ENCODE results near the gene MARS1. TPM values are rescaled to one million over a fixed set of nuclear protein-coding genes. Genes with fewer than 3 reads are reported as not detected.

Gene MARS1
- polyA plus RNA-seq, 3 donors, result 121 to 137 (median 133) TPM

DNA sequence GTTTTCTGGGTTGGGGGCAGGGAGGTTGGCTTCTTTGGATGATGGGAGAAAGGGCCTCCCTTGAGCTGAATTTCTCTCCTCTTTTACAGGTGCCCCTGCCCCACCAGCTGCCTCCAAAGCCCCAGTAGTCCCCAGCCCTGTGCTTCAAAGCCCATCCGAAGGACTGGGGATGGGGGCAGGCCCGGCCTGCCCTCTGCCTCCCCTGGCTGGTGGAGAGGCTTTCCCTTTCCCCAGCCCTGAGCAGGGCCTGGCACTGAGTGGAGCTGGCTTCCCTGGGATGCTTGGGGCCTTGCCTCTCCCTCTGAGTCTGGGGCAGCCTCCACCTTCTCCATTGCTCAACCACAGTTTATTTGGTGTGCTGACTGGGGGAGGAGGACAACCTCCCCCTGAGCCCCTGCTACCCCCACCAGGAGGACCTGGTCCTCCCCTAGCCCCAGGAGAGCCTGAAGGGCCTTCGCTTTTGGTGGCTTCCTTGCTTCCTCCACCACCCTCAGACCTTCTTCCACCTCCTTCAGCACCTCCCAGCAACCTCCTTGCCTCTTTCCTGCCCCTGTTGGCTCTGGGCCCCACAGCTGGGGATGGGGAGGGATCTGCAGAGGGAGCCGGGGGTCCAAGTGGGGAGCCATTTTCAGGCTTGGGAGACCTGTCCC is 38.7 kb downstream of the MARS1 start:
- DNase-seq, result no peak

DNA sequence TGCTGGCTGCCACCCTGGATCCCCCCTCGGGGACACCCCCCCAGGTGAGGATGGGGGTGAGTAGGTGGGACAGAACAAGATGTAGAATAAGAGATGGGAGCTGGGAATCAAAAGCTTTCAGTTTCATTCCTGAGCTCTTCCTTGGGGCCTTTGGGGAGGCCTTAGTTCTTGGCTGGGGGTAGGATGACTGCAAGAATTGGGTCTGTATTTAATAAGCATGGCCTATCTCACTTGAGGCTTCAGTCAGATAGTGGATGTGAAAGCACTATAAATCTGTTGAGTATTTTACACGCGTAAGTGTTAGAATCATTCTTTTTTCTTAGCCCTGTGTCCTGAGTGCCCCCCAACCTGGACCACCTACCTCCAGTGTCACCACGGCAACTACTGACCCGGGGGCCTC is 39.3 kb downstream of the MARS1 start:
- DNase-seq, result no peak

DNA sequence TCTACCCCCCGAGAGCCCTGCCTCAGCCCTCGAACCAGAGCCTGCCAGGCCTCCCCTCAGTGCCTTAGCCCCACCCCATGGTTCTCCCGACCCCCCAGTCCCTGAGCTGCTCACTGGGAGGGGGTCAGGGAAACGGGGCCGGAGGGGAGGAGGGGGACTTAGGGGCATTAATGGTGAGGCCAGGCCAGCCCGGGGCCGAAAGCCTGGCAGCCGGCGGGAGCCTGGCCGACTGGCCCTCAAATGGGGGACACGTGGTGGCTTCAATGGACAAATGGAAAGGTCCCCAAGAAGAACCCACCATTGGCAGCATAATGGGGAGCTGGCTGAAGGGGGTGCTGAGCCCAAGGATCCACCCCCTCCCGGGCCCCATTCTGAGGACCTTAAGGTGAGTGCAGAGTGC is 40.3 kb downstream of the MARS1 start:
- DNase-seq, result no peak

DNA sequence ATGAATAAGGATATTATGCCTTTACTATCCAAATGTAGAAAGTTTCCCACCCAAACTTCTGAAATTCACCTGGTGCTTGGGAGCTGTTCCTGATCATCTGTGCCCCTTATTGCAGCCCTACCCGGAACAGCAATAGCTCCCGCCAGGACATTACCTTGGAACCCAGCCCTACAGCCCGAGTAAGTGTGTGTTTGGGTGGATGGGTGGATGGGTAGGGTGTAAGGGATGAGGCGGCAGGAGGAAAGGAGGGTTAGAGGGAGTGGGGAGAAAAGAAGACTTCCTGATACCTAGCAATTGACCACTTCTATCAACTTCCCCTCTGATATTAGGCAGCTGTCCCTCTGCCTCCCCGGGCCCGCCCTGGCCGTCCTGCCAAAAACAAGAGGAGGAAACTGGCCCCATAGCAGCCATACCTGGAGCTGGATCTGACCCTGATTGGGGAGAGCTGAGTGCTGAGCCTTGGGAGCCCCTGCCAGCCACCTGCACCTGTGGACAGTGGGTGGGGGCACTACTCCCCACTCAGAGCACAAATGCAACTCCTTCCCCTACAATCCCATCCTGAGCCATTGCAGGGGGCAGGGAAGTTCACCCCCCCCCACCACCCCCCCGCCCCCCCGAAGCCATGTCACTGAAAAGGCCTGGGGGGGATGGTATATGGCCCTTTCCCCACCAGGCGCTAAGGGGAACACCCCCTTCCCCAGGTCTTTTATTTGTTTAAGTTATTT is 41.1 kb downstream of the MARS1 start:
- no peak for DNase-seq

DNA sequence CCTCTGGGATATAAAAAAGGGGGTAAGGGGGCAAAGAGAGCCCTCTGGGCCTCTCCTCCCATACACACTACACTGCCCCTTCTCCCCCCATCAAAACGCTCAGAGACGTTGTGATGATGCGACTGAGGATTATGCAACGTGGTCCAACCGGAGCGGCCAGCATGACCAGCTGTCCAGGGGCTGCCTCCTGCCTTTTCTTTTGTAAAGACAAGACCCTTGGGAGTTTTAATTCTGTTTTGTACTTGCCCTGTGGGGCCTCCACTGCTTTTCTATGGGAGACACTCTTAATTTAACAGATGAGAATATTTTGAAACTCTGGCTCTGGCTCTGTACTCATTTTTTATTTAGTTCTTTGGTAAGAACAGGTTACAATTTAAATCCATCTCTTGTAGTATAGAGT is 42.0 kb downstream of the MARS1 start:
- DNase-seq, result no peak

DNA sequence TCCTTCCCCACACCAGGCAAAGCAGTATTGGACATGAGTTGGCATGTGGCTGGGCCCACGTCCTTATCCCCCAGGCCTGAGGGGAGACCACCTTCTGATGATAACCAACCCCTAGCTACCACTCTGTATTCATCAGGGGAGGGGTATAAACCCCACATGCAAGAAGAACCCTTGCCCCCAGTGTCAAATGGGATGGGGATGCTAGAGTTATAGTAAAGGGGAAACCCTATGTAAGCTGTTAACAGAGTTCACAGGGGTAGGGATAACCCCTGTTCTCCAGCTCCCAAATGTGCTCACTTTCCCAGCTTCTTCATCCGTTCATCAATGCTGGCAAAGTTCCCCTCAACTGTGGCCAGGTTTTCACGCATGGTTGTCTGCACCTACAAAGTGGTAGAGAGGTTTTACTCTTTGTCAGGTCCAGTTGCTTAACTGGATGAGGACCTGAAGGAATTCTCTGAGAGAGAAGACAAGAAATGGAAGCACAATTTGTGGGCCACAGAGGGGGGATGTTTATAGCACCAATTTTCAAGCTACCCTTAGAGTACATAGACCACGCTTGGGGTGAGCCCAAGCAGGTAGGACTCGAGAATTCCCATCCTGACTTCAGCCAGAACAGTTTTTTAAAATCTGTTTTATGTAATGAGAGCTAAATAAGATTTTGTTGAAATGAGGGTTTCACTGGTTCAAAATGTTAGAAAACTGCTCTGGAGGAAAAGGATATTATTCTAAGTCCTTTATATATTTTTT is 42.7 kb downstream of the MARS1 start:
- DNase-seq, result no peak

DNA sequence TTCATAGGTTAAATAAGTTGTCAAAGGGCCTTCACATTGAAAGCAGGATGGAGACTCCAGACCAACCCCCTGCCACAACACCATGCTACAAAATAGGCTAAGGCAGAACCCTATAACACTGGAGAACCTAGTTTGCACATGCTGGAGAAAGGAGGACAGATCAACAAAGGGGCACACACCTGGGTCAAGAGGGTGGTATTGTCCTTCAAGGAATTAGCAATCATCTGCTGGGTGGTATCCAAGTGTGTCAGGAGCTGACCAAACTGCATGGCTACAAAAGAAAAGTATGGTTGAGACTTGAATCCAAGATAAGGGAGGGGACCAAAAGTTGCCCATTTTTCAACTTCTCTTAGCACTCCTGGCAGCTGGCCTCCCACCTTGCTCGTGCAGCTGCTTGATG is 44.0 kb downstream of the MARS1 start:
- DNase-seq, result no peak

DNA sequence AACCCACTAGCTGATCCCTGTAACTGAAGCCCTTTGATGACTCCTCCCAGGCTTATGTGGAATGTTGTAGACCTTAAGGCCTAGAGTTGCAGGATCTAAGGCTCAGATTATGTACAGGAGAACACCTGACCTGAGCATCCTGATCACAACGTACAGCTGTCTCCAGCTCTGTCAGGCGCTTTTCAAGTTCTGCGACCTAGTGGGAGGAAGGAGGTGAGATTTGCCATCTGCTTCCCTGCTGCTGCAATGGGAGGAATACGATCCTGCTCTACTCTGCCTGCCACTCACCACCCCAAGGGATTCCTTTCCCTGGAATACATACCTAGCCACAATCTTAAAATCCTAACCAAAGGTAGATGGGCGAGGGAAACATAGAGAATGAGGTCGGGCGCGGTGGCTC is 45.2 kb downstream of the MARS1 start:
- DNase-seq, result no peak

DNA sequence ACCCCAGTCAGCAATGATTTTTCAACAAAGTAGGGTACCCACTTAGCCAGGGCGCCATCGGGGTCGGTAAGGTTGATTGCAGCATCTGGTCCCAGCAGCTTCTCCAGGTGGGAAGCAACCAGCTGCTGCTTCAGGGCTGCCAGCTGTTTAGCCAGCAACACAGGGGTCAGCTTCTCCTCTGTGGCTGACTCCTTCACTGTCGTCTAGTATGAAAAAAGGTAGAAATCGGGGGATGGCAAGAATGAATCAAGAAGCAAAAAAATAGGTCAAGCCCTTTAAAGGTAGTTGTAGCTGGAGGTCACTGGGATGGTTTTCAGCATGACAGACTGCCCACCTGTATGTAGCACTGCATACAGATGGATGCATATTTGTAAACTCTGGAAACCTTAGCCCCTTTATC is 46.4 kb downstream of the MARS1 start:
- no peak for DNase-seq

DNA sequence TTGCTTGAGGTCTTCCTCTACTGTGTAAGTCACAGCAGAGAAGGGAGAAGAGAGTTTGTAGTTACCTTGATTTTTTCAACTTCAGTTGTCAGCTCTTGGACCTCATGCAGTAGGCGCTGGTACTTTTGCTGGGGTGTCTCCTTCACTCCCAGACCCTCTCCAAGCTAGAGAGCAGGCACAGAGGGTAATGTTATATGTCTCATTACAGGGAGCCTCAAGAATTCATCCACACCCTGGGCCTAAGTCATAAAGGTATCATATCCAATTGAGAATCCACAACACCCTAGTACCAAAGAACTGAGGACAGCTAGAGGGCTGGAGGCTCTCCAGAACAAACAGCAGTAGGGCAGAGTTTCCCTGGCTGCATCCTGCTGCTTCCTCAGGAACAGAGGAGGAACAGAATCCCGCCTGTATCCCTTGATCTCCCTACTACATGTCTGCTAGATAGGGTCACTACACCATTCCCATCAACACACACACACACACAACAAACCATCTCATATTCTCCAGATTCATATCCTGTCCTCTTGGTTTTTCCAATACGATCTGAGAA is 47.2 kb downstream of the MARS1 start:
- no peak for DNase-seq

DNA sequence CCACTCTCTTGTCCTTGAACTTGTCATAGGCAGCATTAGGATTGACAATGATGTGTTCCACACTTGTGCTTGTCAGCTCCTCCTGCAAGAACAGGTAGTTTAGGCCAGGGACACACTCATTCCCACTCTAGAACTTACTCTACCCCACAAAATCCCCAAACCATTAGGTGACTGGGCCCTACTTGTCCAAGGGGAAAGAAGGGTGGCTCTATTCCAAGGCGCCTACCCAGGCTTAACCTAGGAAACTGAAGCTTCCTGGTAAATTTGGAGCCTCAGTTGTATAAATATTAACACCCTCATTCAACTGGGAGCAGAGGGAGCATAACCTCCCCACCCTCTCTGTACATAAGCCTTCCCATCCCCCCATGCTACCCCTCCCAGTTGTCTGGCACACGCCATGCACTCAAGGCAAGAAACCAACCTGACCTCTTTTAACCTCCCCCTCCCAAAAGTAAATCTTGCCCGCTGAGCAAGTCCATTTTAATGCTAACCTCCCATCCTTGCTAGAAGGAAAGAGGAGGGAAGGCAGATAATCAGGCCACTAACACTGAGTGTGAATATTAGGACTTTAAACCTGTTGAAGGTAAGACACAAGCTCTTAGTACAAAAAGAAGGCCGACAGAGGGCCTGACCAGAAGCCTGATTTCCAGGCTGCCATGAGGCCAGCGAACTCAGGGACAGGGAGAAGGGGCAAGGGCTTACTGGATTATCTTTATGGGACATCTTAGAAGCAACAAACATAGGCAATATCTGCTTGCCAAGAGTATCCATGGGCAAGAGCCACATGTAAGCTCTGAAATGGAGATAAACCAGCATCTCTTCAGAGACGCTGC is 48.1 kb downstream of the MARS1 start:
- no peak for DNase-seq

DNA sequence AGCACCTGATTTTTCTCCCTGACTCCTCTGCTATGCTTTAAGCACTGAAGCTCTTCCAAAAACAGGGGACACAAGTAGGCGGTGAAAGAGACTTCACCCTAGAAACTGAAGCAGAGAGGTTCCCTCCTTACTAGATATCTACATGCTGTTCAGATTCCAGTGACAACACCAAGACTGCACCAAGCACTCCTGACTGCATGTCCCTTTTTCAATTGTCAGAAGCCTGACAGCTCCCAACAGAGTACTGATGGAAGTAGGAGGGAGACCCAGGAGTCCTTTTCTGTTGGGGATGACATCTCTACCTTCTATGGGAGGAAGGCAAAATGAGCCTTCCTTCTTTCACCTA is 48.7 kb downstream of the MARS1 start:
- no peak for DNase-seq

DNA sequence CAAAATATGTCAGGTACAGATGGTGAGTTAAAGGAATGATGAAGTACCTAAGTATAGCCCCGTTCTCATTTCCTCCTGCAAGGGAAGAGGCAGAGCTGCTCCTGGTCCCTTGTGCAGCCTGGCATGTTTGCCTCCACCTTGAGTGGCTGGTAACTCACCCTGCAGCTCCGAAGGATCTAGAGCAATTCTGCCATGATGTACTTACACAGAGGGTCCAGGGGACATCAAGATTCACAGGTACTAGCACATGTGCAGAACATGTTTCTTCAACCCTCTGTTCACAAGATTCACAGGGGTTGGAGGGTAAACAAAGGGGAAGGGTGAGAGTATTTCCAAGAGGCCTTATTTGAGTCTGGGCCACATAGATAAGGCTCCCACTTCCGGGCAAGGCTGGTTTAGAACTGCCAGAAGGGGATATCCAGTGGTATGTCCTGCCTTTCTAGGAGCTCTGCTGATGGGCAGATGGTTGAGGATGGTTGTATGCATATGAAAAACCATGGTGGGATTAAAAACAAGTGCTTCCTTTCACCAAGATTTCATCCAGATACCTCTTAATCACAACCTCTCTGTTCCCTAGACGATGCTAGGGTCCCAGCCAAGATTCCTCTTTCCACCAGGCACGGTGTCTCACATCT is 51.4 kb downstream of the MARS1 start:
- DNase-seq, result no peak

DNA sequence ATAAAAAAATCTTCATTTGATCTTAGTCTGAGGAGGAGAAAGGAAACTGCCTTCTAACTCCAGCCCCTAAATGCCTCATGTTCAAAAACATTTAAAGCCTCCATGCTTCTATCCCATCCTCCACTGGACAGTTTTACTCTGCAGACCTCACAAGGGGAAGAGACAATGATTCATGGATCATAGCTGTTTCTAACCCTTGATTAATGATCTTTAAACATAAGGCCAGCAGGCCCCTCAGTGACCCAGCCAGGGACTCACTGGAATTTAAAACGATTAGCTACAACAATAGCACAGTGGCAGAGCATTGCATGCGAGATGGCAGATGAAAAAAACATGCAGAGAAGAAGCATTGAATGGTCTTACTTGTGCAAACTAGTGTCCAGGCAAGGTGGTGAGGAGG is 53.1 kb downstream of the MARS1 start:
- DNase-seq, result no peak

DNA sequence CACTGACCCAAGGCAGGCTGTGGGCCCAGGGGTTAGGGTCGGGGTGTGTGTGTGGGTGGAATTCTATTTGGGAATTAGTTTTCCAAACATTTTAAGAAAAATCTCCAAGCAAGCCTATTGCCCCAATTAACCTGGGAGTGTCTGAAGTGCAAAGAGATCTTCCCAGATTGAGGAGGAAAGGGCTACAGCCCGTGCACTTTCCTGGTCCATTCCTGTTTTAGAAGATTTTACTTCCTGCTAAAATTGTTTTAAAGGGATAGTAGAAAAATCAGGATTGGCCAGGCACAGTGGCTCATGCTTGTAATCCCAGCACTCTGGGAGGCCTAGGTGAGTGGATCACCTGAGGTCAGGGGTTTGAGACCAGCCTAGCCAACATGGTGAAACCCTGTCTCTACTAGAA is 53.8 kb downstream of the MARS1 start:
- DNase-seq, result no peak

DNA sequence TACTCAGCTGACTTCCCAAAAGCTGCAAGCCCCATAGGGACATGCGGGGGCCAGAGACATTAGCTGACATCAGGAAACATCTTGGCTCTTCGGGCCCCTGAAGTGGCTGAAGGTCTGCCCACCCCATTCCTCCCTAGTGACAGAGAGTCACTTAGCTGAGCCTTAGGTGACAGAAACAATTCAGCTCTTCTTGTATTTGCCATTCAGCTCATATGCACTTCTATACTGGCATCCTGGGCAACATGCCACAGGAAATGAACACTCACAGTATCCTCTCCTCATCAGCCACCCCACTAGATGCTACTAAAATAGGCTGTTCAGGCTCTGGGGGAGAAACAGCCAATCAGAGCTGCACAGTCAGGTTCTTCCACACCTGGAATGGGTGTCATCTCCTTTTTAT is 55.7 kb downstream of the MARS1 start:
- DNase-seq, result no peak

DNA sequence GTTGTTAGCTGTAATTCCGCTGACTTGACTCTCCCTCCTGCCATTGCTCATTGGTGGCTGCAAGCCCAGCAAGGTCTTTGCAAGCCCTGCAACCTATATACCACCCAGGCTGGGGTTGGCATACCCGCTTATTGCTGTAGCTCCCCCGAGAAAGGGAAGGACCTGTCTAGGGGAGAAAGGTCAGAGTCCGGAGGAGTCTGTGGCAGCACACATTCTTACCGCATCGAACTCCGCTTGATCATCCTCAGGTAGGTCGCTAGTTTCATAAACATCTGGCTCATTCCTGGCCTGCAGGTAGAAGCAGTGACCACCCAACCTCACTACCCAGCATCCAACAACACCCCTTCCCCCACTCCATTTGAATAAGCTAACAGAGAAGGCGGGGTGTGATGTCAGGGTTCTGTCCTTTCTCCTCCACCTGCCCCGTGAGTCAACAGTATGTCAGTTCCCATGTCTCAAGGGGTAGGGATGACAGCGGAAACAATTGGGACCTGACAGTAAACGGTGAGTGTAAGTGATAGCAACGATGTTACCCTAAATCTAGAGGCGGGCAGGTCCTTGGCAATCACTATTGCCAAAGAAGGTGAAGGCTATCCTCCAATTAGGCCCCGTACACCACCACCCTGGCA is 58.1 kb downstream of the MARS1 start:
- no peak for DNase-seq

DNA sequence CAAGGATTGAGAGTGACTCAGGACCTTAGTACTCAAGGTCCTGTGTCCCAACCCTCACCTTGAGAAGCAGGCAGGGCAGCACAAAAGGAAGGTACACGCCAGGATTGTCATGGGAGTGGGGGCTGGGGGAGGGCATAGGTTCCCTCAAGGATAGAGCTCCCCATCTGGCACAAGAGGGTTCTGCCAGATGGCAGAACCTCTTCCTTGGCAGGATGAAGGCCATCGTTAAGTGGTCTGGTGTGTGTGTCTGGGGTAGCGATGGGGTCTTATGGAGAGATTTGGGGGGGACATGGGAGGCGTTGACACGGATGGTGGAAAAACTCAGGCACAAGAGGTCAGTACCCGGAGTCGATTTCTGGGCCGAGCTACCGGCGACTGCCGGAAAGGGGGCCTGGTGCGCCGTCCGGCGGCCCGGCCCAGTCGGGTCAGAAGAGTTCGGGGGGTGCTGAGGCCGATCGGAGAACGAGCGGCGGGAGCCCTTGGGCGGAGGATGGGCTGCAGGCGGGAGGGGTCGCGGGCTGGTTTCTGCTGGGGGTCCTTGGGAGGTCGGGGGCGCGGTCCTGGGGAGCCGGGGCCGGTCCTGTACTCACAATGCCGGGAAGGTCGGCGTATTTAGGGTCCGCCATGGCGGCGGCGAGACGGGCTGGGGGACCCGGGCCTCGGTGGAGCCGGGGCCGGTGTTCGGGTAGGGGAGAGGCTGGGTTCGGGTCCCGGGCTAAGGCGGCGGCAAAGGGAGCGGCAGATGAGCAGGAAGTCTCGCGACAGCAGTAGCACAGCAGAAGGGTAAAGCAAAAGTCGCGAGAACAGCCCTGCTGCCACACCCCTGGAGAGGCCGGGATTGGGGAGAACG is 58.8 kb downstream of the MARS1 start, which contains the start of gene DCTN2:
TSS of gene DCTN2 (minus strand) at position 755 of the 850 bp plus-strand sequence. CDS start at position 626, 129 bp downstream.
- DNase-seq, result peak; percentile 96

DNA sequence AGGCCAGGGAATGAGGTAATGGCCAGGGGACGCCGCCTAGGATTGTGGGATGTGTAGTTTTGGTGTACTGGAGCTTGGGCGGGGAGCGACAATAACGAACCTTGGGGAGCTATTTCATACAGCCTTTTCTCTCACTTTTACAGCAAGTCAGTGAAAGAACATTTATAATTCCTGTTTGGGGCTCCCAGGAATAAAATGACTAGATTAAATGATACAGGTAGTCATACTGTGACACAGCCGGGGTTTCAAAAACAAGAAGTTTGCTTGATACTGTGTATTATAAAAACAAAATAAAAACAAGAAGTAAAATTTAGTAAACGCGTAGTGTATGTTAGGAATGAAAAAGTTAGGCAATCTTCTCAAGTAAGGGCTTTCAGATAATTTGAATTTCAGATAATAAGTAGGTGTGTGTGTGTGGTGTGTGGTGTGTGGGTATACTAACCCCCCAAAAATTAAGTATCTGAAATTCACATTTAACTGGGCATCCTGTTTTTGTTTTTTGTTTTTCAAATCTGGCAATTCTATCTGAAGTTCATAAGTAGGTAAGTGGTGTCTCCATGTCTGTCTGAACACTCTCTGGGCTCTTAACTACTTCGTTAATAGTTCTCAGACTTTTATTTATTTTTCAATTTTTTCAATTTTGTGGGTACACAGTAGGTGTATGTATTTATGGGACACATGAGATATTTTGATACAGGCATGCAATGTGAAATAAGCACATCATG is 59.6 kb downstream of the MARS1 start:
- no peak for DNase-seq
